Esophagus muscularis mucosa (tissue), 4 donors: ENCODE measurements around the gene SPNS3. TPM values are rescaled to one million over a fixed set of nuclear protein-coding genes. Genes with fewer than 3 reads are reported as not detected.

Experiments used
- DNase-seq: peaks from one replicate; pipeline ENCODE4 v3.0.0-alpha.2; 2017; ENCODE audit errors: extremely low spot score
- H3K27ac ChIP-seq, 4 donors: fragments of 200-600 bp; sonication (generic); replicated peaks in 1 of 4; 1 replicate in 3 of 4; 2 replicates in 1 of 4; pipeline ENCODE4 v1.5.1; 2016 to 2019; ENCODE audit warnings: mild to moderate bottlenecking in 1 of 4
- H3K27me3 ChIP-seq, 4 donors: fragments of 200-600 bp; sonication (generic); one replicate each; pipeline versions ENCODE4 v1.5.1 to v1.6.0; 2016 to 2019
- H3K36me3 ChIP-seq, 4 donors: fragments of 200-600 bp; sonication (generic); one replicate each; pipeline ENCODE4 v1.5.1; 2016 to 2019
- H3K4me1 ChIP-seq, 4 donors: fragments of 200-600 bp; sonication (generic); one replicate each; pipeline ENCODE4 v1.5.1; 2016 to 2019
- H3K4me3 ChIP-seq, 4 donors: fragments of 200-600 bp; sonication (generic); 1 replicate in 2 of 4; 2 replicates in 2 of 4; pipeline ENCODE4 v1.5.1; 2016 to 2019; ENCODE audit warnings: mild to moderate bottlenecking in 4 of 4, moderate library complexity in 1 of 4
- H3K9me3 ChIP-seq, 4 donors: fragments of 200-600 bp; sonication (generic); 1 replicate in 3 of 4; 2 replicates in 1 of 4; pipeline ENCODE4 v1.5.1; 2016 to 2019
- EP300 ChIP-seq: sonication (generic); formaldehyde crosslinking; IDR thresholded peaks from one replicate; pipeline ENCODE4 v1.6.1; 2017; ENCODE audit warnings: antibody characterized with exemption
- POLR2A ChIP-seq: fragments of 450-650 bp; IDR thresholded peaks from one replicate; pipeline ENCODE4 v1.6.1; 2017; ENCODE audit warnings: antibody characterized with exemption, moderate library complexity, mild to moderate bottlenecking, low read depth
- POLR2AphosphoS5 ChIP-seq, 2 donors: sonication (generic); formaldehyde crosslinking; IDR thresholded peaks; one replicate each; pipeline ENCODE4 v1.6.1; 2017; ENCODE audit warnings: antibody characterized with exemption in 2 of 2
- WGBS: methylation state at CpG from one replicate; pipeline ENCODE4 v1.1.5; 2018; 5-methylcytosine and 5-hydroxymethylcytosine counted together
- intact Hi-C: fragments of 100-400 bp; cut with DNase I; formaldehyde crosslinking; loops from one replicate; pipeline ENCODE4 v1.15.1; 2023
- total RNA-seq, 4 donors: library from RNA; depleted of rRNA; stranded (reverse); fragments of >200 nt; gene quantifications; one replicate each; pipeline versions ENCODE4 v1.1.0 to v1.2.1, GENCODE V29; 2016
- TF ChIP-seq, protein P1 (sequence below), 3 experiments: fragments of 200-600 bp in 2 of 3; fragments of 450-650 bp in 1 of 3; sonication (generic) in 2 of 3; IDR thresholded peaks; one replicate each; pipeline ENCODE4 v1.5.1; 2017 to 2019; ENCODE audit warnings: antibody characterized with exemption in 3 of 3, mild to moderate bottlenecking in 2 of 3, moderate library complexity in 1 of 3

The SPNS3 gene
- total RNA-seq, 4 donors from 2014 or later = 0.17 TPM; not detected in 3

DNA sequence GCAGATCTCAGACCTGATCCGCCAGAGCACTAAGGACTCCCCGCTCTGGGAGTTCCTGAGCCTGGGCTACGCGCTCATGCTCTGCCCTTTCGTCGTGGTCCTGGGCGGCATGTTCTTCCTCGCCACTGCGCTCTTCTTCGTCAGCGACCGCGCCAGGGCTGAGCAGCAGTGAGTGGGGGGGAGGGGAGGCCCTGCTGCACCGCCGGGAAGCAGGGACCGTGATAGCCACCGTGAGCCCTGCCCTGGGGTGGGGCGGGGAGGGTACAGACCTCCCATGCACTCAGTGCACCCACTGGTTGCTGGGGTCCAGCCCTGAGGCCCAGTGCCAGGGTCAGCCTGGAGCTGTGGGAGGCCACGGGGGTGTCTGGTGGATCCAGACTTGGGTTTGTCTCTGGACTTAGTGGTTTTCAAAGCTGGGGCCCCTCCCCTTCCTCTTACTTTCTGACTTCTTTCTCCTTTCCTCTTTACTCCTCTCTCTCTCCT is 102.6 kb downstream of the SPNS3 start:
- peaks cover 80 to 97% (median 89%) of the 10 kb centered on the region in 4 donors for H3K4me1 ChIP-seq
- WGBS = 16% methylated on average over 7 of the region's 19 CpGs
- H3K9me3 ChIP-seq = no peaks in the 10 kb centered on the region
- no peak for DNase-seq
- H3K27me3 ChIP-seq = peaks cover 0 to 22% (median 0%) of the 10 kb centered on the region in 4 donors
- H3K36me3 ChIP-seq = peaks cover 16 to 43% (median 33%) of the 10 kb centered on the region in 4 donors
- intact Hi-C loops = no loop called here
- TF ChIP-seq, protein P1, sequence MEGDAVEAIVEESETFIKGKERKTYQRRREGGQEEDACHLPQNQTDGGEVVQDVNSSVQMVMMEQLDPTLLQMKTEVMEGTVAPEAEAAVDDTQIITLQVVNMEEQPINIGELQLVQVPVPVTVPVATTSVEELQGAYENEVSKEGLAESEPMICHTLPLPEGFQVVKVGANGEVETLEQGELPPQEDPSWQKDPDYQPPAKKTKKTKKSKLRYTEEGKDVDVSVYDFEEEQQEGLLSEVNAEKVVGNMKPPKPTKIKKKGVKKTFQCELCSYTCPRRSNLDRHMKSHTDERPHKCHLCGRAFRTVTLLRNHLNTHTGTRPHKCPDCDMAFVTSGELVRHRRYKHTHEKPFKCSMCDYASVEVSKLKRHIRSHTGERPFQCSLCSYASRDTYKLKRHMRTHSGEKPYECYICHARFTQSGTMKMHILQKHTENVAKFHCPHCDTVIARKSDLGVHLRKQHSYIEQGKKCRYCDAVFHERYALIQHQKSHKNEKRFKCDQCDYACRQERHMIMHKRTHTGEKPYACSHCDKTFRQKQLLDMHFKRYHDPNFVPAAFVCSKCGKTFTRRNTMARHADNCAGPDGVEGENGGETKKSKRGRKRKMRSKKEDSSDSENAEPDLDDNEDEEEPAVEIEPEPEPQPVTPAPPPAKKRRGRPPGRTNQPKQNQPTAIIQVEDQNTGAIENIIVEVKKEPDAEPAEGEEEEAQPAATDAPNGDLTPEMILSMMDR (IDR thresholded peaks at IDR 0.05) = no peak
- TF ChIP-seq POLR2AphosphoS5 (IDR thresholded peaks at IDR 0.05) (no peak), EP300 (no peak), POLR2A (no peak)
- peak overlapping the region; percentile 52 to 76 (median 70) for H3K27ac ChIP-seq
- peak overlapping the region in 3 of 4 donors; percentile 9 to 29 (median 15) for H3K4me3 ChIP-seq

DNA sequence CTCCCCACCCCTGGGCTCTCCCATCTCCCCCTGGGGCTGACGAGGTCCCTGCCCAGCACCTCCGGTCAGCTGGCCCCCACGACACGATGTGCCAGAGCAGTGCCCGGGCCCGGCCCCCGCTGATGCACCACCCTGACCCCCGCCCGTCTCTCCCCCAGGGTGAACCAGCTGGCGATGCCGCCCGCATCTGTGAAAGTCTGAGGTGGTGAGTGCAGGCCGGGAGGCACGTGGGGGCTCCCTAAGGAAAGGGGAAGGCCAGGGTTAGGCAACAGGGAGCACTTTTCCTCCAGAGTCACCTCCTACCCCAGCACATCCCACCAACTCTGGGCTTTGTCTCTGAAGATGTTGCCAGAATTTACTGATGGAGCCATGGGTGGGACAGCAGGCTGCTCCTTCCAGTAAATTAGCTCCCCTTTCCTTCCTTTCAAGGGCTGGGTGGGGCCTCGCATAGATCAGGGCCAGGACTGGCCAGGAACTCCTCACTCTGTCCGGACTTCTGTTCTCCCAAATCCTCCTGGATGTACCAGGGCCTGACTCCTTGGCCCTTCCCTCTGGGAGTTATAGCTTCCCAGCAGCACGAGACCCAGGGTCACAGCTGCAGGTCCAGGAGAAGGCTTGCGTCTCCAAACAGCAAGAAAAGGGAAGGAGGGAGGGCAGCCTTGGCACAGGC is 103.1 kb downstream of the SPNS3 start:
- Histone ChIP-seq H3K36me3 (peaks cover 21 to 49% (median 39%) of the 10 kb centered on the region in 4 donors), H3K27ac (peak overlapping the region; percentile 52 to 76 (median 70)), H3K9me3 (no peaks in the 10 kb centered on the region), H3K27me3 (peaks cover 0 to 22% (median 0%) of the 10 kb centered on the region in 4 donors), H3K4me1 (peaks cover 86 to 99% (median 90%) of the 10 kb centered on the region in 4 donors), H3K4me3 (peak overlapping the region in 1 of 4 donors; percentile 15)
- WGBS = 58% methylated on average over 13 of the region's 18 CpGs
- TF ChIP-seq POLR2A (no peak), POLR2AphosphoS5 (IDR thresholded peaks at IDR 0.05) (peak; percentile 27 to 30), EP300 (peak; percentile 29)
- TF ChIP-seq, protein P1 (IDR thresholded peaks at IDR 0.05) = no peak
- intact Hi-C loops = no loop called here
- no peak for DNase-seq

Other genes with a start within 250 kb of the SPNS3 start
- gene ANKFY1, start 170.0 kb upstream of the SPNS3 start, total RNA-seq = 10 to 100 TPM; 28.2 to 41.0 (median 36.7) TPM
- gene UBE2G1, start 67.3 kb upstream of the SPNS3 start, total RNA-seq = 10 to 100 TPM; 53.7 to 84.3 (median 61.2) TPM
- gene SPNS2, start 64.9 kb downstream of the SPNS3 start, total RNA-seq = 10 to 100 TPM in 3 of 4 donors, 1 to 10 TPM in 1; 10.0 to 19.9 (median 18.8) TPM
- 10 to 100 TPM; 31.6 to 45.4 (median 36.1) TPM for gene MYBBP1A, start 121.4 kb downstream of the SPNS3 start, total RNA-seq
- not detected for gene GGT6, start 126.6 kb downstream of the SPNS3 start, total RNA-seq
- gene SMTNL2, start 150.6 kb downstream of the SPNS3 start, total RNA-seq = 1 to 10 TPM; 3.0 to 7.2 (median 4.7) TPM
- gene ALOX15, start 207.7 kb downstream of the SPNS3 start, total RNA-seq = not detected